Measurements from ENCODE around the gene EEF2KMT.

DNA sequence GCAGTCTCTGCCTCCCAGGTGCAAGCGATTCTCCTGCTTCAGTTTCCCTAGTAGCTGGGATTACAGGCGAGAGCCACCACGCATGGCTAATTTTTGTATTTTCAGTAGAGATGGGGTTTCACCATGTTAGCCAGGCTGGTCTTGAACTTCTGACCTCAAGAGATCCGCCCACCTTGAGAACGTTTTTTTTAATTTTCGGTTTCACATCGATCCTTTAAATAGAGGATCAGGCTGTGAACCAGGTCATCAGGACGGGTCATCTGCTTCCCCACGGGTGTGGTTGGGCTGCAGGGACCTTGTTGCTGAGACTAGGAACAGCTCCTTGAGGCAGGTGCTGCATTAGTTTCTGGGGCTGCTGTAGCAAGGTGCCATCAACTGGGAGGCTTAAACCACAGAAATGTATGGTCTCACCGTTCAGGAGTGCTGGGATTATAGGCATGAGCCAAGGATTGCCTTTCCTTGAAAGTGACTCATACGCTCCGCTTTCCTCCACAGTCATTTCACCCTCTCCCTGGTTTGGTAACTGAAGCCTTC lies 55.9 kb downstream of the EEF2KMT start:
- TF ChIP-seq, protein P1, sequence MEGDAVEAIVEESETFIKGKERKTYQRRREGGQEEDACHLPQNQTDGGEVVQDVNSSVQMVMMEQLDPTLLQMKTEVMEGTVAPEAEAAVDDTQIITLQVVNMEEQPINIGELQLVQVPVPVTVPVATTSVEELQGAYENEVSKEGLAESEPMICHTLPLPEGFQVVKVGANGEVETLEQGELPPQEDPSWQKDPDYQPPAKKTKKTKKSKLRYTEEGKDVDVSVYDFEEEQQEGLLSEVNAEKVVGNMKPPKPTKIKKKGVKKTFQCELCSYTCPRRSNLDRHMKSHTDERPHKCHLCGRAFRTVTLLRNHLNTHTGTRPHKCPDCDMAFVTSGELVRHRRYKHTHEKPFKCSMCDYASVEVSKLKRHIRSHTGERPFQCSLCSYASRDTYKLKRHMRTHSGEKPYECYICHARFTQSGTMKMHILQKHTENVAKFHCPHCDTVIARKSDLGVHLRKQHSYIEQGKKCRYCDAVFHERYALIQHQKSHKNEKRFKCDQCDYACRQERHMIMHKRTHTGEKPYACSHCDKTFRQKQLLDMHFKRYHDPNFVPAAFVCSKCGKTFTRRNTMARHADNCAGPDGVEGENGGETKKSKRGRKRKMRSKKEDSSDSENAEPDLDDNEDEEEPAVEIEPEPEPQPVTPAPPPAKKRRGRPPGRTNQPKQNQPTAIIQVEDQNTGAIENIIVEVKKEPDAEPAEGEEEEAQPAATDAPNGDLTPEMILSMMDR (IDR thresholded peaks at IDR 0.05), result no peak
- no peak for TF ChIP-seq POLR2A (IDR thresholded peaks at IDR 0.05)
